Panc1 (cell line): Measurements from ENCODE around the gene LY6G6C. TPM values are rescaled to one million over a fixed set of nuclear protein-coding genes. Genes with fewer than 3 reads are reported as not detected.

Source experiments
- ATAC-seq: fragments of 200-7000 bp; cut with Tn5 transposase; 2 replicates; pipeline ENCODE4 v1.9.1; 2020; ENCODE audit warnings: mild to moderate bottlenecking, moderate library complexity
- BruUV-seq: library from RNA; stranded (reverse); fragments of 400-500 nt; replicated peaks from 2 replicates; lab custom pipeline; 2021; lab: Mats Ljungman, UMichigan
- CTCF ChIA-PET: fragments of 300-600 bp; sonication (Branson Sonifier 250); formaldehyde crosslinking; loops from one replicate; lab custom pipeline; 2022; ENCODE audit warnings: antibody characterized with exemption; lab: Charles Lee
- POLR2A ChIA-PET: fragments of 300-600 bp; sonication (Branson Sonifier 250); formaldehyde crosslinking; loops from one replicate; lab custom pipeline; 2022; ENCODE audit warnings: antibody characterized with exemption; lab: Charles Lee
- DNase-seq: peaks from one replicate; pipeline ENCODE4 v3.0.0-alpha.2; 2010; ENCODE audit warnings: low read depth, low spot score
- H3K27ac ChIP-seq: 2 replicates; pipeline ENCODE4 v1.5.1; 2011; ENCODE audit warnings: mild to moderate bottlenecking, low read length, inconsistent platforms
- H3K27me3 ChIP-seq: fragments of 200-500 bp; sonication (Bioruptor generic); 2 replicates; pipeline ENCODE4 v1.6.0; 2014; ENCODE audit warnings: low read length, inconsistent platforms; ENCODE audit not compliant: control insufficient read depth, insufficient read depth
- H3K36me3 ChIP-seq: fragments of 200-500 bp; sonication (Bioruptor generic); 2 replicates; pipeline ENCODE4 v1.5.1; 2014; ENCODE audit warnings: inconsistent platforms, mild to moderate bottlenecking, low read length, moderate library complexity; ENCODE audit not compliant: control insufficient read depth, insufficient read depth
- H3K4me1 ChIP-seq: 2 replicates; pipeline ENCODE4 v1.5.1; 2011; ENCODE audit warnings: inconsistent platforms, mild to moderate bottlenecking, low read length, moderate library complexity; ENCODE audit not compliant: control insufficient read depth, insufficient read depth
- H3K4me3 ChIP-seq, 2 experiments: 2 replicates each; pipeline ENCODE4 v1.5.1; 2011 to 2012; ENCODE audit warnings: low read depth in 2 of 2, low read length in 2 of 2, mild to moderate bottlenecking in 2 of 2, inconsistent platforms in 1 of 2, moderate library complexity in 1 of 2
- H3K9me3 ChIP-seq: fragments of 200-500 bp; sonication (Bioruptor generic); 2 replicates; pipeline ENCODE4 v1.5.1; 2014; ENCODE audit warnings: low read depth, mild to moderate bottlenecking, inconsistent platforms, low read length, moderate library complexity; ENCODE audit not compliant: control insufficient read depth, insufficient read depth
- POLR2AphosphoS5 ChIP-seq: IDR thresholded peaks from 2 replicates; pipeline ENCODE4 v1.6.1; 2012; ENCODE audit warnings: mild to moderate bottlenecking, low read depth, low read length, moderate library complexity
- REST ChIP-seq, 2 experiments: IDR thresholded peaks; 2 replicates each; pipeline ENCODE4 v1.6.1; 2011 to 2012; ENCODE audit warnings: low read depth in 2 of 2, control low read depth in 1 of 2, low read length in 1 of 2, mild to moderate bottlenecking in 1 of 2, moderate library complexity in 1 of 2; ENCODE audit not compliant: insufficient read depth in 1 of 2
- SIN3A ChIP-seq: IDR thresholded peaks from 2 replicates; pipeline ENCODE4 v1.6.1; 2012; ENCODE audit warnings: low read depth, mild to moderate bottlenecking, low read length, moderate library complexity, borderline replicate concordance; ENCODE audit not compliant: insufficient read depth
- TCF7L2 ChIP-seq: IDR thresholded peaks from 2 replicates; pipeline ENCODE4 v1.6.1; 2011; ENCODE audit warnings: mild to moderate bottlenecking, low read depth, low read length, inconsistent platforms
- in situ Hi-C: cut with HindIII; loops from 2 replicates; pipeline ENCODE4 v1.10.0; 2016; ENCODE audit warnings: low sequenced_read_pairs, low pct_unique_long_range_greater_than_20kb
- intact Hi-C: fragments of 100-400 bp; cut with micrococcal nuclease; formaldehyde crosslinking; loops from one replicate; pipeline ENCODE4 v1.10.0; 2022; ENCODE audit not compliant: unreplicated experiment
- total RNA-seq: library from RNA; stranded (reverse); gene quantifications from one replicate; pipeline ENCODE4 v1.2.1, GENCODE V29; 2021; ENCODE audit not compliant: unreplicated experiment
- TF ChIP-seq, protein P1 (sequence below): fragments of 450-650 bp; IDR thresholded peaks from 2 replicates; pipeline ENCODE4 v1.5.1; 2017; ENCODE audit warnings: mild to moderate bottlenecking

Gene LY6G6C
- total RNA-seq, 1 experiment from 2014 or later, result 0.23 TPM

GRCh38 chr6:31717499-31718222, 3.9 kb downstream of the LY6G6C start:
- no peaks in the 10 kb centered on the region for H3K9me3 ChIP-seq
- in situ Hi-C loops (no loop called here), intact Hi-C loops (no loop called here)
- POLR2A ChIA-PET, result no interaction called here
- ATAC-seq, result no peak
- CTCF ChIA-PET, result no interaction called here
- H3K27ac ChIP-seq, result no peak overlapping the region
- no peaks in the 10 kb centered on the region for H3K36me3 ChIP-seq
- H3K4me1 ChIP-seq, result no peaks in the 10 kb centered on the region
- H3K27me3 ChIP-seq, result no peaks in the 10 kb centered on the region
- BruUV-seq, result no TSS peak
- no peak for DNase-seq
- TF ChIP-seq REST (IDR thresholded peaks at IDR 0.05; ENCODE audit: insufficient read depth in 1 of 2, low read depth in 2 of 2, low read length in 1 of 2) (no peak), SIN3A (no peak), POLR2AphosphoS5 (no peak), TCF7L2 (no peak)
- TF ChIP-seq, protein P1, sequence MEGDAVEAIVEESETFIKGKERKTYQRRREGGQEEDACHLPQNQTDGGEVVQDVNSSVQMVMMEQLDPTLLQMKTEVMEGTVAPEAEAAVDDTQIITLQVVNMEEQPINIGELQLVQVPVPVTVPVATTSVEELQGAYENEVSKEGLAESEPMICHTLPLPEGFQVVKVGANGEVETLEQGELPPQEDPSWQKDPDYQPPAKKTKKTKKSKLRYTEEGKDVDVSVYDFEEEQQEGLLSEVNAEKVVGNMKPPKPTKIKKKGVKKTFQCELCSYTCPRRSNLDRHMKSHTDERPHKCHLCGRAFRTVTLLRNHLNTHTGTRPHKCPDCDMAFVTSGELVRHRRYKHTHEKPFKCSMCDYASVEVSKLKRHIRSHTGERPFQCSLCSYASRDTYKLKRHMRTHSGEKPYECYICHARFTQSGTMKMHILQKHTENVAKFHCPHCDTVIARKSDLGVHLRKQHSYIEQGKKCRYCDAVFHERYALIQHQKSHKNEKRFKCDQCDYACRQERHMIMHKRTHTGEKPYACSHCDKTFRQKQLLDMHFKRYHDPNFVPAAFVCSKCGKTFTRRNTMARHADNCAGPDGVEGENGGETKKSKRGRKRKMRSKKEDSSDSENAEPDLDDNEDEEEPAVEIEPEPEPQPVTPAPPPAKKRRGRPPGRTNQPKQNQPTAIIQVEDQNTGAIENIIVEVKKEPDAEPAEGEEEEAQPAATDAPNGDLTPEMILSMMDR, result no peak
- H3K4me3 ChIP-seq, result no peak overlapping the region

GRCh38 chr6:31715022-31715958, 6.3 kb downstream of the LY6G6C start, which contains the start of gene LY6G6D:
Gene LY6G6D, plus strand, starts transcription at chr6:31715348. Its CDS starts 8 bp downstream, at chr6:31715356.
- DNase-seq (no peak), ATAC-seq (0 out of 2 replicates have a peak, but pooled peaks have one; percentile 6)
- Histone ChIP-seq H3K9me3 (no peaks in the 10 kb centered on the region), H3K27me3 (no peaks in the 10 kb centered on the region), H3K4me3 (no peak within 1 kb of the TSS), H3K4me1 (no peaks in the 10 kb centered on the region; the same call in 1 of the 2 replicates), H3K36me3 (no peaks in the 10 kb centered on the region), H3K27ac (no peak within 1 kb of the TSS)
- intact Hi-C loops (no loop called here), in situ Hi-C loops (no loop called here)
- TF ChIP-seq TCF7L2, result no peak
- no peak for TF ChIP-seq POLR2AphosphoS5
- no peak for TF ChIP-seq SIN3A
- TF ChIP-seq, protein P1, result no peak
- TF ChIP-seq REST (IDR thresholded peaks at IDR 0.05; ENCODE audit: insufficient read depth in 1 of 2, low read depth in 2 of 2, low read length in 1 of 2), result no peak
- no TSS peak for BruUV-seq
- ChIA-PET CTCF (interaction anchor here (0.6 kb wide), 1 partner anchor 122 kb away, joined by 4 read pairs; no protein-coding TSS in a partner anchor), POLR2A (no interaction called here)
